Measurements from ENCODE around the gene BTBD16. TPM values are rescaled to one million over a fixed set of nuclear protein-coding genes. Genes with fewer than 3 reads are reported as not detected.

Gene BTBD16
- total RNA-seq, 2 experiments from 2014 or later, result not detected

- CTCF ChIA-PET, result no interaction called here
- Mint-ChIP-seq H3K27me3 (ENCODE audit: low read depth) (peaks cover 3% of the 10 kb centered on the region), H3K27ac (no peak overlapping the region), H3K4me3 (no peak overlapping the region), H3K4me1 (ENCODE audit: low read depth) (no peaks in the 10 kb centered on the region), H3K9me3 (ENCODE audit: insufficient read depth) (no peaks in the 10 kb centered on the region), H3K36me3 (ENCODE audit: low read depth) (no peaks in the 10 kb centered on the region)
- ATAC-seq (no peak), DNase-seq (no peak)
- POLR2A ChIA-PET, result no interaction called here
These were observed 19.4 kb upstream of the BTBD16 start for GRCh38 chr10:122251459-122252255.

GRCh38 chr10:122252805-122253204 lies 18.3 kb upstream of the BTBD16 start:
- DNase-seq (no peak), ATAC-seq (no peak)
- POLR2A ChIA-PET, result no interaction called here
- CTCF ChIA-PET, result no interaction called here
- H3K9me3 Mint-ChIP-seq (ENCODE audit: insufficient read depth), result no peaks in the 10 kb centered on the region
- H3K4me1 Mint-ChIP-seq (ENCODE audit: low read depth), result no peaks in the 10 kb centered on the region
- H3K36me3 Mint-ChIP-seq (ENCODE audit: low read depth), result no peaks in the 10 kb centered on the region
- H3K27me3 Mint-ChIP-seq (ENCODE audit: low read depth), result peaks cover 3% of the 10 kb centered on the region
- H3K4me3 Mint-ChIP-seq, result no peak overlapping the region
- no peak overlapping the region for H3K27ac Mint-ChIP-seq

GRCh38 chr10:122253605-122254004 lies 17.5 kb upstream of the BTBD16 start:
- Mint-ChIP-seq H3K27ac (no peak overlapping the region), H3K4me1 (ENCODE audit: low read depth) (no peaks in the 10 kb centered on the region), H3K27me3 (ENCODE audit: low read depth) (peaks cover 3% of the 10 kb centered on the region), H3K4me3 (no peak overlapping the region), H3K9me3 (ENCODE audit: insufficient read depth) (no peaks in the 10 kb centered on the region), H3K36me3 (ENCODE audit: low read depth) (no peaks in the 10 kb centered on the region)
- ATAC-seq, result no peak
- CTCF ChIA-PET, result interaction anchor here (0.9 kb wide), 1 partner anchor 14 kb away, joined by 3 read pairs; no protein-coding TSS in a partner anchor
- POLR2A ChIA-PET, result no interaction called here
- DNase-seq, result no peak

GRCh38 chr10:122254831-122255230 lies 16.3 kb upstream of the BTBD16 start:
- no peak overlapping the region for H3K4me3 Mint-ChIP-seq
- POLR2A ChIA-PET, result no interaction called here
- no peaks in the 10 kb centered on the region for H3K9me3 Mint-ChIP-seq (ENCODE audit: insufficient read depth)
- no peaks in the 10 kb centered on the region for H3K4me1 Mint-ChIP-seq (ENCODE audit: low read depth)
- DNase-seq (no peak), ATAC-seq (no peak)
- no peak overlapping the region for H3K27ac Mint-ChIP-seq
- H3K27me3 Mint-ChIP-seq (ENCODE audit: low read depth), result peaks cover 5% of the 10 kb centered on the region
- no peaks in the 10 kb centered on the region for H3K36me3 Mint-ChIP-seq (ENCODE audit: low read depth)
- CTCF ChIA-PET, result interaction anchor here (1.4 kb wide), 1 partner anchor 13 kb away, joined by 4 read pairs; no protein-coding TSS in a partner anchor

- Mint-ChIP-seq H3K27me3 (ENCODE audit: low read depth) (peaks cover 9% of the 10 kb centered on the region), H3K4me3 (no peak overlapping the region), H3K27ac (no peak overlapping the region), H3K36me3 (ENCODE audit: low read depth) (no peaks in the 10 kb centered on the region), H3K4me1 (ENCODE audit: low read depth) (no peaks in the 10 kb centered on the region), H3K9me3 (ENCODE audit: insufficient read depth) (no peaks in the 10 kb centered on the region)
- CTCF ChIA-PET, result interaction anchor here (1.4 kb wide), 1 partner anchor 12 kb away, joined by 4 read pairs; no protein-coding TSS in a partner anchor
- POLR2A ChIA-PET, result no interaction called here
- no peak for ATAC-seq
- no peak for DNase-seq
These were observed 15.4 kb upstream of the BTBD16 start for GRCh38 chr10:122255509-122256301.

GRCh38 chr10:122257041-122257440 lies 14.1 kb upstream of the BTBD16 start:
- no peak overlapping the region for H3K27ac Mint-ChIP-seq
- no peaks in the 10 kb centered on the region for H3K4me1 Mint-ChIP-seq (ENCODE audit: low read depth)
- DNase-seq (no peak), ATAC-seq (no peak)
- H3K36me3 Mint-ChIP-seq (ENCODE audit: low read depth), result no peaks in the 10 kb centered on the region
- no peak overlapping the region for H3K4me3 Mint-ChIP-seq
- POLR2A ChIA-PET, result no interaction called here
- H3K27me3 Mint-ChIP-seq (ENCODE audit: low read depth), result peaks cover 9% of the 10 kb centered on the region
- no peaks in the 10 kb centered on the region for H3K9me3 Mint-ChIP-seq (ENCODE audit: insufficient read depth)
- CTCF ChIA-PET, result no interaction called here

- no peaks in the 10 kb centered on the region for H3K36me3 Mint-ChIP-seq (ENCODE audit: low read depth)
- H3K4me3 Mint-ChIP-seq, result no peak overlapping the region
- H3K9me3 Mint-ChIP-seq (ENCODE audit: insufficient read depth), result no peaks in the 10 kb centered on the region
- ATAC-seq (no peak), DNase-seq (no peak)
- H3K27me3 Mint-ChIP-seq (ENCODE audit: low read depth), result peaks cover 8% of the 10 kb centered on the region
- CTCF ChIA-PET, result interaction anchor here (1.0 kb wide), 1 partner anchor 10 kb away, joined by 6 read pairs; no protein-coding TSS in a partner anchor
- H3K4me1 Mint-ChIP-seq (ENCODE audit: low read depth), result no peaks in the 10 kb centered on the region
- H3K27ac Mint-ChIP-seq, result no peak overlapping the region
- POLR2A ChIA-PET, result interaction anchor here (0.5 to 0.6 kb wide), 2 partner anchors 245 to 1105 kb away, joined by 3 read pairs; no protein-coding TSS in a partner anchor
These were observed 12.7 kb upstream of the BTBD16 start for GRCh38 chr10:122258136-122259074.

- CTCF ChIA-PET, result interaction anchor here (1.0 kb wide), 1 partner anchor 9 kb away, joined by 6 read pairs; no protein-coding TSS in a partner anchor
- no peak overlapping the region for H3K27ac Mint-ChIP-seq
- ATAC-seq (no peak), DNase-seq (no peak)
- POLR2A ChIA-PET, result interaction anchor here (0.6 kb wide), 1 partner anchor 245 kb away, joined by 3 read pairs; no protein-coding TSS in a partner anchor
- H3K9me3 Mint-ChIP-seq (ENCODE audit: insufficient read depth), result no peaks in the 10 kb centered on the region
- no peak overlapping the region for H3K4me3 Mint-ChIP-seq
- peaks cover 7% of the 10 kb centered on the region for H3K27me3 Mint-ChIP-seq (ENCODE audit: low read depth)
- no peaks in the 10 kb centered on the region for H3K4me1 Mint-ChIP-seq (ENCODE audit: low read depth)
- no peaks in the 10 kb centered on the region for H3K36me3 Mint-ChIP-seq (ENCODE audit: low read depth)
These were observed 12.0 kb upstream of the BTBD16 start for GRCh38 chr10:122259075-122259466.

GRCh38 chr10:122261584-122261983 lies 9.5 kb upstream of the BTBD16 start:
- CTCF ChIA-PET, result no interaction called here
- H3K4me1 Mint-ChIP-seq (ENCODE audit: low read depth), result no peaks in the 10 kb centered on the region
- no peak overlapping the region for H3K27ac Mint-ChIP-seq
- POLR2A ChIA-PET, result no interaction called here
- ATAC-seq (no peak), DNase-seq (no peak)
- H3K9me3 Mint-ChIP-seq (ENCODE audit: insufficient read depth), result no peaks in the 10 kb centered on the region
- H3K36me3 Mint-ChIP-seq (ENCODE audit: low read depth), result no peaks in the 10 kb centered on the region
- no peak overlapping the region for H3K4me3 Mint-ChIP-seq
- peaks cover 10% of the 10 kb centered on the region for H3K27me3 Mint-ChIP-seq (ENCODE audit: low read depth)

GRCh38 chr10:122263971-122264370 lies 7.1 kb upstream of the BTBD16 start:
- ChIA-PET CTCF (no interaction called here), POLR2A (no interaction called here)
- Mint-ChIP-seq H3K36me3 (ENCODE audit: low read depth) (no peaks in the 10 kb centered on the region), H3K27ac (no peak overlapping the region), H3K4me3 (no peak overlapping the region), H3K4me1 (ENCODE audit: low read depth) (no peaks in the 10 kb centered on the region), H3K9me3 (ENCODE audit: insufficient read depth) (no peaks in the 10 kb centered on the region), H3K27me3 (ENCODE audit: low read depth) (peaks cover 10% of the 10 kb centered on the region)
- ATAC-seq (no peak), DNase-seq (no peak)

- no peaks in the 10 kb centered on the region for H3K4me1 Mint-ChIP-seq (ENCODE audit: low read depth)
These were observed 6.7 kb upstream of the BTBD16 start for GRCh38 chr10:122264436-122264835.

More at GRCh38 chr10:122264436-122264835, 6.7 kb upstream of the BTBD16 start:
- ChIA-PET CTCF (no interaction called here), POLR2A (no interaction called here)
- H3K27me3 Mint-ChIP-seq (ENCODE audit: low read depth), result peaks cover 12% of the 10 kb centered on the region
- H3K4me3 Mint-ChIP-seq, result no peak overlapping the region
- no peaks in the 10 kb centered on the region for H3K36me3 Mint-ChIP-seq (ENCODE audit: low read depth)
- no peak for DNase-seq
- H3K9me3 Mint-ChIP-seq (ENCODE audit: insufficient read depth), result no peaks in the 10 kb centered on the region
- ATAC-seq, result no peak
- no peak overlapping the region for H3K27ac Mint-ChIP-seq

Data from activated CD8-positive, alpha-beta T cell treated with anti-CD3 and anti-CD28 coated beads, Interleukin-2, amount 10 ng/mL, durations not matched to agents 7 days and 5 days (primary cell).